ENCODE results near the gene MYL3. TPM values are rescaled to one million over a fixed set of nuclear protein-coding genes. Genes with fewer than 3 reads are reported as not detected.
A peak's percentile ranks its signal among the peaks of the same experiment; 100 is the strongest.

Gene MYL3
- polyA plus RNA-seq, 10 donors, result 75.8 to 575 (median 346) TPM

DNA sequence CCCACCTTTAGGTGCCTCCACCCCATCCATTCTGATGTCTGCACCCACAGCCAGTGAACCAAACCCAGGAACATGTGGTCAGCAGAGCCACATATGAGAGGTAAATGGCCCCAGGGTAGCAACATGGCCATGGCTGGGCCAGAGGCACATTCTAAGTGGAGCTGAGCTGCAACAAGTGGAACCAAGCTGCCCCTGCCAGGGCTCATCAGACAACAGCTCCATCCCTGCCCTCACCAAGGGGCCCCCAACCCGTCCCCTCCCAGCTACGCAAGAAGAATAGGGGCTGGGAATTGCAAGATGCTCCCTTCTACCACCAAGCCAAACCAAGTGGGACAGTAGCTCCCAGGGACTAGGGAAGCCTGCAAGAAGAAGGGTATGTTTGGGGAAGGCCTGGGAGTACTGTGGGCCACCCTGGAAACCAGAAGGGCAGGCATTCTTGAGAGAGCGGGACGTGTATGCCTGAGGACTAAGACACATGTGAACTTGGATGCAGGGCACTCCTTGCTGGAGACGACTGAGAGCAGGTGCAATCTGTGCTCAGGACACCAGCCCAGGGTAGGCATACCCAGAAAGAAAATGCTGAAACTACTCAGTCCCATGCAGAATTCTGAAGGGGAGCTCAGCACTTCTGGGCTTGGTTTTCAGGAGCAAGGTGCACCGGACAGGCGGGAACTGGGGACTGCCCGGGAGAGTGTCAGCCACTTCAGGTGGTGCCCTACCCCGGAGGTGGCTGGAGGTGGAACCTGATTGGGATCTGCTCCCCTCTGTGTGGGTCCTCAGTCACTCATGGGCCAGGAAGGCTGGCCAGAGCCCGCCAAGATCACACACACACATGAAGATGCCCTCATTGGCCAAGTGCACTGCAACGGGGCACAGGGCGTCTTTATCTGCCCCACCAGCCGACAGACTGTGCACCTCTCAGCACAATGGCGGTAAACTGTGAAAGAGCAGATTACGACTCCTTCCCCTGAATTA is 9.5 kb downstream of the MYL3 start:
- no peak for DNase-seq

- DNase-seq, result no peak
Measured at GRCh38 chr3:46852839-46853355, 10.3 kb downstream of the MYL3 start.

GRCh38 chr3:46852334-46852720 is 10.9 kb downstream of the MYL3 start:
- no peak for DNase-seq

GRCh38 chr3:46851364-46852333 is 11.6 kb downstream of the MYL3 start:
- no peak for DNase-seq

GRCh38 chr3:46850468-46850779 is 12.8 kb downstream of the MYL3 start:
- DNase-seq, result no peak

DNA sequence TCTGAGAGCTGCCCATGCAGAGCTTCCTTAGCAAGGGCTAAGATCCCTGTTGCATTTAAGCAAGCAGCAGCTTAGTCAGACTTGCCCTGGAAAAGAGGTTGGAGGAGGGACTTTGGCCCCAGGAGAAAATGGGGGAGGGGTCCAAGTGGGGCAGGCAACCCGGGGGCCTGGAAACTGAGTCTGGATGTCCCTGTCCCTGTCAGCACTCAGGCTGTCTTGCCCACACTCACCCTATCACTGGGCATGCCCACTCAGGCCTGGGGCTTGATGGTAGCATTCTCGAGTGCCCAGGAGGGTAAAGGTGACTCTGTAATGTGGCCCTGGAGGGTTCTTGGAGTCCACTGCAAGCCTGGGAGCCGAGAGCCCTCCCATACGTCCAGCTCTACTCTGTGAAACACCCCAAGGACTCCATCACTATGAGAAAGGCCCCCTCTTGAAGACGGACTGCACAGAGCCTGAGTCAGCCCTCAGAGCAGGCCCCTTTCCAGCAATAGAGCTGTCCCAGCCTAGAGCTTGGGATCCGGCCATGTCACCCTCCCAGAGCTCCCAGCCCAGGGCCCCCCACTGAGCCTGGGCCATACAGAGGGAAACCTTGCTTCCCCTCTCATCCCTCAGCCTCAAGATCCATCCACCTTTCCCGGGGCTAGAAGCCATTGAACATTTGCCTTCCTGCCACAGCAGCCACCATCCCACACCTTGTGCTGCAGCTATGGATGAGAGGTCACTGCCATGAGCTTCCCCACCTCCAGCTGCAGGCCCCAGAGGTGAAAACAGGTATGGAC is 13.4 kb downstream of the MYL3 start:
- DNase-seq, result peak in 1 of 3 donors; percentile 17

DNA sequence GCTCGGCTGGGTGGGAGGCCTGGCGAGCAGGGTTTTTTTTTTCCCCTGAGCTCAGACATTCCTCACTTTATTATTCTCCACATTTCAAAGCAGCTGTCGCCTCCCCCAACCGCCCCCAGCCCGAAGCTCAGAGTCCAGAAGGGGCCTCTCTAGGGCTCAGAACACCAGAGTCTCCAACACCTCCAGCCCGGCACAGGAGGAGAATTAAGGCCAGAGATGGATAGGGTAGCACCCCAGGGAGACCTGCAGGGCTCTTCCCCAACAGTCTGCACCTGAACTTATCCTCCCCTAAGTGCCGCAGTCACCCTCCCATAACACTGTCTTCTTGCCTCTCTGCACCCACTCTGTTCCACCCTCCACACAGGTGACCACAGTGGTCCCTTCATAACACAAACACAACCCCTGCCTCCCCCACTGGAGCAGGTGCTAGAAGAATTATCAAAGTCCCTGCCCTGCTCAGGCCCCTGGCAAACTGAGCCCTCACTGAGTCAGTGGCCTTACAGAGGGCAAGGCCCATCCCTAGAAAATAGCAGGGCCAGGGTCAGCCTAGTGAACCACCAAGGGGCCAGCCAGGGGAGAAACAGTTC is 14.1 kb downstream of the MYL3 start:
- DNase-seq, result peak in 1 of 3 donors; percentile 12

- peak in 1 of 3 donors; percentile 33 for DNase-seq
Measured at GRCh38 chr3:46848271-46849044, 14.8 kb downstream of the MYL3 start.

DNA sequence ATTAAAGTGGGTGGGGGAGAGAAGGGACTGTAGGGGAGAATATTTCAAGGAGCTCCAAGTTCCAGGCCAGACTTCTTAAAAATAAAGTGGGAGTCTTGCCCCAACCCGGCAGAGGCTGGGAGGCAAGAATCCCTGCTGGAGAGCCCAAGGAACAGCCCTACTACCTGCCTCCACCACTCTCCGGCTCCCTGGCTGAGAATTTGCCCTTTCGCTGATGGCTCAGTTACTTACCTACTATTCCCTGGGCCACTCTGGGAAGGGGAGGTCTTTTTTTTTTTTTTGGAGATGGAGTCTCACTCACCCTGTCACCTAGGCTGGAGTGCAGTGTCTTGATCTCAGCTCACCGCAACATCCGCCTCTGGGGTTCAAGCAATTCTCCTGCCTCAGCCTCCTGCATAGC is 15.5 kb downstream of the MYL3 start:
- no peak for DNase-seq

DNA sequence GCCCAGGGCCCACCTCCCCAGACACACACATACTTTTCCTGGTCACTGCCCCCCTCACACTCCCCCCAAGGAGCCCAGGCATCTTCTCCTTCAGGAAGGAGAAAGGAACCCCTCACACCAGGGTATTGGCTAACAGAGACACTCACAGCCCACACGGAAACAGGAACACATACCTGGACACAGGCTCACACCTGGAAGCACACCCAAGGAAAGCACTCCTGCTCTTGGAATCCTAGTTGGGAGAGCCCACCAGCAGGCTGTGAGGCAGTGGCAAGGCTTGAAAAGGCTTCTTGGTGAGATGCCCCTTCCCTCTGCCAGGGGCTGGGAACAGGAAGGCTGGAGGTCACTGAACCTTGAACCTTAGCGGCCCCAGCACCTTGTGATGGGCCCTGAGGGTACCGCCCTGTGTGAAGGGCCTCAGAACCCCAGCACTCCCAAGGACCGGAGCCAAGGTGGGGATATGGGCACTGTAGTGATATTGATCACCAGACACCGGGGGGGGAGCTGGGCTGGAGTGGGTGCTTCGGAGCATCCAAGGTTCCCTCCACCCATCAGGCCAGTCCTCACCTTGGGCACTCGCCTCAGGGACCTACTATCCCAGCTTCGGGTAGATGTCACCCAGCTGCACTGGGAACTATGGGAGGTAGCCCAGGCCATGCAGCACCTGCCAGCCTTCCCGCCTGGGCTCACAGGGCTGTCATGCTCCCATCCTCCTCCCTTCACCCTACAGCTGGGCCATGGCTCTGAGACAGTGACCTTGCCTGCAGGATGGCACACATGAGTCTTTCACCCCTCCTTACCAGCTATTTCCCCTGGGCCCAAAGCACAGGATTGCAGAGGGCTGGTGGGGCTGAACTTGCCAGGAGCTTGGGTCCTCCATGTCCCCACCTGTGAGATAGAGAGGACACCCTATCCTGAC is 16.4 kb downstream of the MYL3 start:
- DNase-seq, result peak in 1 of 3 donors; percentile 23

DNA sequence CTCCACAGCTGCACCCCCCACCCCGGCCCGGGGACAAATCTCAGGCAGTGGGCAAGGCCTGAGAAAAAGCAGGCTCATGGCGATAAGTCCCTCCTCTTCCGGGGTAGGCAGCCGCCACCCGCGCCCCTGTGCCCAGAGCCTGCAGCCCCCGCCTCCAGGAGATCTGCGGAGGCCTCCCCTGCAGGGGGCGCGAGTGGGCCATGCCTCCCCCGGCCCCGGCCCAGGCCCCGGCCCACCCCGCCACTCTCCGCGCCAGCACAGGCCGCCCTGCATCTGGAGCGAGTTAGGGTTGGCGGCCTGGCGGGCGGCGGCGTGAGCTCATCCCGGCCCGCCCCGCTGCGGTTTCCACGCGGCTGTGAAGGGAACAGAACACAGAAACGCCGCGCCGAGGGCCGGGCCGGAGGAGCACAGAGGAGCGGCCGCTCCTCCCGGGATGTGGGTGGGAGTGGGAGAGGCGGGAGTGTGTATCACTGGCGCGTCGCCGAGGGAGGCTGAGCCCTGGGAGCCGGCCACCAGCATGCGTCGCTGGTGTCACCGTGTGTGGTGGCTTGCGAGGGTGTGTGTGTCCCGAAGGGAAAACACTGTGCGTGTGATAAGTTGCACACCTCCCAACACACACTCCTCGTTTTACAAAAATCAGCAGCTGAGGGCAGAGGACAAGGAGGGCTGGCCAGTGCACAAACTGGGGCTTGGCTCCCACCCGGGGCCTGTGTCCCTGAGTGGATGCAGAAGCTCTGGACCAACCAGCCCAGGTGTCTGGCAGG is 17.2 kb downstream of the MYL3 start:
- peak; percentile 81 to 95 (median 86) for DNase-seq

DNA sequence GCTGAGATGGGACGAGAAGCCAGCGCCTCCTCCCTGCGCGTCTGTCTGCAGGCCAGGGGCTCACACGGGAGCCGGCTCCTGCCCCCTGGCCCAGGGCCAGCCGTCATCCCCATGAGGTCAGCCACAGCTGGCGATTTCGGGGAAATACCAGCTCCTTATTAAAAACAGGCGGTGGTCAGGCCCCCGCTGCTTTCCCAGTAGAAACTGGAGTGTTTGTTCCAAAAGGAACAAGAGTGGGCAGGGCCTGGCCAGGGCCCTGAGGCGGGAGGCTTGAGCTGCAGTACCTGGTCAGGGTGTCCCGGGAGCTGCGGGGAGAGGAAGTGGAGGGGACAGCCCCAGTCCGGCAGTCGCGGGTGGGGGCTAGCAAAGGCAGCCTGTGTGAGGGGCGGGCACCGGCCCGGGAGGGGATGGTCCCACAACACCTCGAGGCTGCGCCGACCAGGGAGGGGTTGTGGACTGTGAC is 17.8 kb downstream of the MYL3 start:
- DNase-seq, result peak; percentile 59 to 91 (median 72)

DNA sequence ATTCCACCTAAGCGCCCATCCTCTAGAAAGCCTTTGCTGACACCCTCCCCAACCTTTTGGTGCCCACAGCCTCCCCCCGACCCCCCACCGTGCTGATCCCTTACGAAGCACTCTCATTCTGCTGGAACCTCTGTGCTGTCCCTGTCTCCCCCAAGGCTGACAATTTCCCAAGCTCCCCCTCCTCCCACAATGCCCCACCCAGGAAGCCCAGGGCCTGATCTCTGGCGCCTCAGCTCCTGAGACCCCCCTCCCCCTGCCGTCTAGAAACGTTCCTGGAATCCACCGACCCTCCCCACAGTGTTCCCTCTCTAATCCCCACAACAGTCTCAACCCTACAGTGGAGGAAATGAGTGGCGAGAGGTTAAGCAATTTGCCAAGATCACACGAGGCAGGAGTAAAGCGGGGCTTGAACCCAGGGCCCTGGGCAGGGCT is 18.3 kb downstream of the MYL3 start:
- DNase-seq, result no peak

DNA sequence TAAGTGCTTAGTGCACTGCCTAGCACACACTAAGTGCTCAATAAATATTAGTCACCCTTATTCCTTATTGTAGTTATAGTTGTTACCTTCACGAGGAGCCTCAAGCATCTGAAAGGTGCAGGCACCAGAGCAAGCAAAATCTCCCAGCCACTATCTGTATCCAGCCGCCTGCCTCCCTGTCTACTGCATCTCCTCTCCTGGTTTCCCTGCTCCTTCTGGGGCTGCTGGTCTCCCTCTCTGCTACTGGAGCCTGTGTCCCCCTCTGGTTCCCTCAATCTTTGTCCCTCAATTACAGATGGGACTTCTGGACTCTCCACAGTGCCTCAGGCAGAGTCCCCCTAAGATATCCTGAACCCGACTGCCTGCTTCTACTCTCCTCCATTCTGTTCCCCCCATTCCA is 18.8 kb downstream of the MYL3 start:
- peak in 1 of 3 donors; percentile 27 for DNase-seq

GRCh38 chr3:46843508-46843907 is 19.7 kb downstream of the MYL3 start:
- no peak for DNase-seq

- DNase-seq, result no peak
Measured at GRCh38 chr3:46840491-46840890, 22.8 kb downstream of the MYL3 start.

DNA sequence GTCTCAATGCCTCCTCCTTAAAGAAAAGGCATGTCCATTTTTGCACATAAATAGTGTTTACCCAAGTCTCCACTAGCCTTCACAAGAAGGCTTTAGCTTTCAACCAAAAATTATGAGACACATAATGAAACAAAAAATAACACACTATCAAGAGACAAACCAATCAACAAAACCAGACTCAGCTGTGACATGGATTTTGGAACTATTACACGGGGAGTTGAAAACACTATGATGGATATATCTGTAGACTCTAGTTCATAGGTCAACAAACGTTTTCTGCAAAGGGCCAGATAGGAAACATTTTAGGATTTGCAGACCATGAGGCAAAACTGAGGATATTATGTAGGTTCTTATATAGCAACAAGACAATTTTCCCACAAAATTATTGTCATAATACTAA is 24.9 kb downstream of the MYL3 start:
- DNase-seq, result no peak

- no peak for DNase-seq
Measured at GRCh38 chr3:46835491-46835890, 27.8 kb downstream of the MYL3 start.
